ENCODE data around the gene E2F4.

Gene E2F4

GRCh38 chr16:67204076-67204475, 12.1 kb downstream of the E2F4 start:
- peaks cover 20% of the 10 kb centered on the region for H3K36me3 ChIP-seq (replicated peaks)
- TF ChIP-seq CTCF (IDR thresholded peaks at IDR 0.05; ENCODE audit: low read depth, low read length, missing control alignments), result no peak
- no peak for DNase-seq
- H3K27me3 ChIP-seq (replicated peaks), result no peaks in the 10 kb centered on the region
- H3K27ac ChIP-seq, result no peak overlapping the region
- no peak overlapping the region for H3K4me3 ChIP-seq (ENCODE audit: low read depth, low read length)
- in situ Hi-C loops (cut with HindIII; ENCODE audit: low pct_ligation_motif_present, low sequenced_read_pairs), result no loop called here

- peaks cover 17% of the 10 kb centered on the region for H3K36me3 ChIP-seq (replicated peaks)
- H3K27ac ChIP-seq, result no peak overlapping the region
- no peak for DNase-seq
- H3K27me3 ChIP-seq (replicated peaks), result no peaks in the 10 kb centered on the region
- TF ChIP-seq CTCF (IDR thresholded peaks at IDR 0.05; ENCODE audit: low read depth, low read length, missing control alignments), result no peak
- no peak overlapping the region for H3K4me3 ChIP-seq (ENCODE audit: low read depth, low read length)
- in situ Hi-C loops (cut with HindIII; ENCODE audit: low pct_ligation_motif_present, low sequenced_read_pairs), result no loop called here
Observed at GRCh38 chr16:67206129-67206837, 14.3 kb downstream of the E2F4 start.

- H3K27ac ChIP-seq, result no peak overlapping the region
- no peak for TF ChIP-seq CTCF (IDR thresholded peaks at IDR 0.05; ENCODE audit: low read depth, low read length, missing control alignments)
- no peak for DNase-seq
- in situ Hi-C loops (cut with HindIII; ENCODE audit: low pct_ligation_motif_present, low sequenced_read_pairs), result no loop called here
- peaks cover 11% of the 10 kb centered on the region for H3K36me3 ChIP-seq (replicated peaks)
- no peaks in the 10 kb centered on the region for H3K27me3 ChIP-seq (replicated peaks)
- no peak overlapping the region for H3K4me3 ChIP-seq (ENCODE audit: low read depth, low read length)
Observed at GRCh38 chr16:67206838-67207248, 14.9 kb downstream of the E2F4 start.

GRCh38 chr16:67207249-67208091, 15.5 kb downstream of the E2F4 start:
- H3K4me3 ChIP-seq (ENCODE audit: low read depth, low read length), result no peak overlapping the region
- no peaks in the 10 kb centered on the region for H3K27me3 ChIP-seq (replicated peaks)
- DNase-seq, result peak; percentile 22
- in situ Hi-C loops (cut with HindIII; ENCODE audit: low pct_ligation_motif_present, low sequenced_read_pairs), result no loop called here
- no peak overlapping the region for H3K27ac ChIP-seq
- no peak for TF ChIP-seq CTCF (IDR thresholded peaks at IDR 0.05; ENCODE audit: low read depth, low read length, missing control alignments)
- H3K36me3 ChIP-seq (replicated peaks), result peaks cover 10% of the 10 kb centered on the region

GRCh38 chr16:67208154-67208896, 16.4 kb downstream of the E2F4 start:
- in situ Hi-C loops (cut with HindIII; ENCODE audit: low pct_ligation_motif_present, low sequenced_read_pairs), result no loop called here
- no peak for TF ChIP-seq CTCF (IDR thresholded peaks at IDR 0.05; ENCODE audit: low read depth, low read length, missing control alignments)
- H3K36me3 ChIP-seq (replicated peaks), result peaks cover 6% of the 10 kb centered on the region
- no peak overlapping the region for H3K27ac ChIP-seq
- H3K4me3 ChIP-seq (ENCODE audit: low read depth, low read length), result no peak overlapping the region
- H3K27me3 ChIP-seq (replicated peaks), result no peaks in the 10 kb centered on the region
- no peak for DNase-seq
